ENCODE results near the gene CARNS1. TPM values are rescaled to one million over a fixed set of nuclear protein-coding genes. Genes with fewer than 3 reads are reported as not detected.
A peak's percentile ranks its signal among the peaks of the same experiment; 100 is the strongest.

The CARNS1 gene
- total RNA-seq, 1 experiment from 2014 or later, result 1.1 TPM

GRCh38 chr11:67437809-67438157 lies 22.3 kb downstream of the CARNS1 start:
- no peak overlapping the region for H2AK5ac ChIP-seq (ENCODE audit: insufficient read length, low read length)
- no peak overlapping the region for H2BK12ac ChIP-seq (ENCODE audit: insufficient read length, low read depth, low read length)
- no peak overlapping the region for H3K56ac ChIP-seq (ENCODE audit: insufficient read length, low read depth, low read length)
- peak overlapping the region in 1 of 3 experiments; percentile 47; a peak in 3 of 7 replicates for H3K27ac Mint-ChIP-seq
- no peaks in the 10 kb centered on the region for H3K79me2 ChIP-seq (ENCODE audit: insufficient read depth, low read length)
- no peak overlapping the region for H3K4ac ChIP-seq (ENCODE audit: low read depth, low read length)
- peak overlapping the region; percentile 13 for H3K18ac ChIP-seq (ENCODE audit: insufficient read length, low read depth, low read length)
- no peaks in the 10 kb centered on the region for H3K9me3 ChIP-seq (ENCODE audit: control insufficient read depth, low read depth, low read length)
- H3K79me1 ChIP-seq (ENCODE audit: insufficient read depth, low read depth, low read length, poor library complexity, severe bottlenecking), result no peaks in the 10 kb centered on the region
- peaks cover 4 to 14% of the 10 kb centered on the region in 2 experiments for H3K4me1 Mint-ChIP-seq
- no peak overlapping the region for H4K8ac ChIP-seq (replicated peaks; ENCODE audit: insufficient read length, low read depth, low read length)
- no peak overlapping the region for H4K91ac ChIP-seq (ENCODE audit: insufficient read length, low read depth, low read length)
- no peak overlapping the region for H3K14ac ChIP-seq (ENCODE audit: insufficient read depth, low read length)
- H3K4me1 ChIP-seq (ENCODE audit: insufficient read depth, low read length), result no peaks in the 10 kb centered on the region; the same call in 1 of the 2 replicates
- H3K36me3 Mint-ChIP-seq (ENCODE audit: insufficient read depth in 1 of 3, low read depth in 3 of 3), result peaks cover 10 to 45% (median 43%) of the 10 kb centered on the region in 3 experiments; a peak in 6 of 7 replicates
- no peak overlapping the region for H3K23ac ChIP-seq (ENCODE audit: insufficient read length, low read depth, low read length)
- DNase-seq, result no peak
- peaks cover under 1% of the 10 kb centered on the region for H3K23me2 ChIP-seq (ENCODE audit: insufficient read length, low read depth, low read length, poor library complexity, severe bottlenecking)
- H3K9ac ChIP-seq (ENCODE audit: extremely low read depth, insufficient read length, low read length), result no peak overlapping the region
- no peak overlapping the region for H3K27ac ChIP-seq (ENCODE audit: insufficient read length, low read depth, low read length)
- no peak overlapping the region for H3K4me2 ChIP-seq (ENCODE audit: insufficient read depth, insufficient read length, low read length)
- no peak overlapping the region for H2AFZ ChIP-seq (ENCODE audit: low read length)
- no peak overlapping the region for H3T11ph ChIP-seq (ENCODE audit: low read length)
- H3K27me3 Mint-ChIP-seq (ENCODE audit: low read depth), result no peaks in the 10 kb centered on the region; the same call in 1 of the 2 replicates
- H2BK15ac ChIP-seq (ENCODE audit: low read depth, low read length), result no peak overlapping the region
- no peak overlapping the region for H2BK120ac ChIP-seq (ENCODE audit: low read depth, low read length, poor library complexity, severe bottlenecking)
- H3K4me3 Mint-ChIP-seq, result peak overlapping the region in 1 of 2 experiments; percentile 32; a peak in 1 of 5 replicates
- H3K9me3 Mint-ChIP-seq, result no peaks in the 10 kb centered on the region
- no peak for TF ChIP-seq CTCF (conservative IDR thresholded peaks at IDR 0.05)
- H3K27me3 ChIP-seq (ENCODE audit: insufficient read depth, low read length), result no peaks in the 10 kb centered on the region
- no peak overlapping the region for H4K5ac ChIP-seq (ENCODE audit: insufficient read length, low read depth, low read length)
- H2BK20ac ChIP-seq (ENCODE audit: low read depth, low read length, poor library complexity, severe bottlenecking), result no peak overlapping the region
- no peak overlapping the region for H2BK5ac ChIP-seq (ENCODE audit: insufficient read length, low read length)
- no peaks in the 10 kb centered on the region for H4K20me1 ChIP-seq (ENCODE audit: control insufficient read depth, insufficient read depth, insufficient read length)
- no CpG with 5 or more reads among the region's 3 CpGs for WGBS (ENCODE audit: extremely low coverage, insufficient read length, low lambda C conversion rate)
